GM21515 (cell line): ENCODE data around the gene PNPLA7.
A peak's percentile ranks its signal among the peaks of the same experiment; 100 is the strongest.
"Not testable (repeated sequence)": the region's sequence is repeated elsewhere in the genome, so short reads cannot be mapped to it uniquely, and the experiment has no call there.

Experiments
- ATAC-seq: cut with Tn5 transposase; IDR thresholded peaks from one replicate; pipeline ENCODE4 v1.9.1; 2021; ENCODE audit not compliant: unreplicated experiment

The PNPLA7 gene

GRCh38 chr9:137452761-137453642, 97.2 kb downstream of the PNPLA7 start:
- ATAC-seq, result no peak

GRCh38 chr9:137452006-137452760, 98.0 kb downstream of the PNPLA7 start:
- no peak for ATAC-seq

DNA sequence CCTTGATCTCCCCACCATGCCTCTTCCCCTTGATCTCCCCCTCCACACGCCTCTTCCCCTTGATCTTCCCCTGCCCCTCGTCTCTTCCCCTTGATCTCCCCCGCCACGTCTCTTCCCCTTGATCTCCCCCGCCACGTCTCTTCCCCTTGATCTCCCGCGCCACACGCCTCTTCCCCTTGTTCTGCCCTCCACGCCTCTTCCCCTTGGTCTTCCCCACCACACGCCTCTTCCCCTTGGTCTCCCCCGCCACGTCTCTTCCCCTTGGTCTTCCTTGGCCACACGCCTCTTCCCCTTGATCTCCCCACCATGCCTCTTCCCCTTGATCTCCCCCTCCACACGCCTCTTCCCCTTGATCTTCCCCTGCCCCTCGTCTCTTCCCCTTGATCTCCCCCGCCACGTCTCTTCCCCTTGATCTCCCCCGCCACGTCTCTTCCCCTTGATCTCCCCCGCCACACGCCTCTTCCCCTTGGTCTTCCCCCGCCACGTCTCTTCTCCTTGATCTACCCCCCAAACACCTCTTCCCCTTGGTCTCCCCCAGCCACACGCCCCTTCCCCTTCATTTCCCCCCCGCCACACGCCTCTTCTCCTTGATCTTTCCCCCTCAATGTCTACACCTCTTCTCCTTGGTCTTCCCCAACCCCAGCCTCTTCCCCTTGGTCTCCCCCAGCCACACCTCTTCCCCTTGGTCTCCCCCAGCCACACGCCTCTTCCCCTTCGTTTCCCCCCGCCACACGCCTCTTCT, 98.8 kb downstream of the PNPLA7 start:
- not testable (repeated sequence) for ATAC-seq

DNA sequence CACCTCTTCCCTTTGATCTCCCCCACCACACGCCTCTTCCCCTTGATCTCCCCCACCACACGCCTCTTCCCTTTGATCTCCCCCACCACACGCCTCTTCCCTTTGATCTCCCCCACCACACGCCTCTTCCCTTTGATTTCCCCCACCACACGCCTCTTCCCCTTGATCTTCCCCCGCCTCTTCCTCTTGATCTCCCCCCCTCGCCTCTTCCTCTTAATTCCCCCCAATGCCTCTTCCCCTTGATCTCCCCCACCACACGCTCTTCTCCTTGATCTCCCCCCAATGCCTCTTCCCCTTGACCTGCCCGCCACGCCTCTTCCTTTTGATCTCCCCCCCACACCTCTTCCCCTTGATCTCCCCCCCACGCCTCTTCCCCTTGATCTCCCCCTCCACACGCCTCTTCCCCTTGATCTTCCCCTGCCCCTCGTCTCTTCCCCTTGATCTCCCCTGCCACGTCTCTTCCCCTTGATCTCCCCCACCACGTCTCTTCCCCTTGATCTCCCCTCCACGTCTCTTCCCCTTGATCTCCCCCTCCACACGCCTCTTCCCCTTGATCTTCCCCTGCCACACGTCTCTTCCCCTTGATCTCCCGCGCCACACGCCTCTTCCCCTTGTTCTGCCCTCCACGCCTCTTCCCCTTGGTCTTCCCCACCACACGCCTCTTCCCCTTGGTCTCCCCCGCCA, 99.5 kb downstream of the PNPLA7 start:
- not testable (repeated sequence) for ATAC-seq

GRCh38 chr9:137449931-137450538, 100.2 kb downstream of the PNPLA7 start:
- ATAC-seq, result no peak

GRCh38 chr9:137449081-137449844, 100.9 kb downstream of the PNPLA7 start:
- ATAC-seq, result no peak

DNA sequence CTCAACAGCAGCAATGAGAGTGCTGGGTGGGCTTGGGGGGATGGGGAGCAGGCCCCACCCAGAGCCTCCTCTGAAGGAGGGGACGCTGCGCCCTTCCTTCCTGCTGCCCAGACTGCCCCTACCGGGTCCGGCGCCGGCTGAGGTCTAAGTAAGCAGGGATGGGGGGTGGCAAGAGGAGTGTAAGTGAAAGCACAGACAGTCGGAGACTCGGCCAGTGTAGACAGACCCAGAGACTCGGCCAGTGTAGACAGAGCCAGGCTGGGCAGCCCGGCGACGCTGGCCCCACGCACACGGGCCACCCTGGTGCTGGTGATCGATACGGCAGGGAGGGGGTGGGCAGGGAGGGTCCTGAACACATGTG, 101.6 kb downstream of the PNPLA7 start:
- no peak for ATAC-seq

DNA sequence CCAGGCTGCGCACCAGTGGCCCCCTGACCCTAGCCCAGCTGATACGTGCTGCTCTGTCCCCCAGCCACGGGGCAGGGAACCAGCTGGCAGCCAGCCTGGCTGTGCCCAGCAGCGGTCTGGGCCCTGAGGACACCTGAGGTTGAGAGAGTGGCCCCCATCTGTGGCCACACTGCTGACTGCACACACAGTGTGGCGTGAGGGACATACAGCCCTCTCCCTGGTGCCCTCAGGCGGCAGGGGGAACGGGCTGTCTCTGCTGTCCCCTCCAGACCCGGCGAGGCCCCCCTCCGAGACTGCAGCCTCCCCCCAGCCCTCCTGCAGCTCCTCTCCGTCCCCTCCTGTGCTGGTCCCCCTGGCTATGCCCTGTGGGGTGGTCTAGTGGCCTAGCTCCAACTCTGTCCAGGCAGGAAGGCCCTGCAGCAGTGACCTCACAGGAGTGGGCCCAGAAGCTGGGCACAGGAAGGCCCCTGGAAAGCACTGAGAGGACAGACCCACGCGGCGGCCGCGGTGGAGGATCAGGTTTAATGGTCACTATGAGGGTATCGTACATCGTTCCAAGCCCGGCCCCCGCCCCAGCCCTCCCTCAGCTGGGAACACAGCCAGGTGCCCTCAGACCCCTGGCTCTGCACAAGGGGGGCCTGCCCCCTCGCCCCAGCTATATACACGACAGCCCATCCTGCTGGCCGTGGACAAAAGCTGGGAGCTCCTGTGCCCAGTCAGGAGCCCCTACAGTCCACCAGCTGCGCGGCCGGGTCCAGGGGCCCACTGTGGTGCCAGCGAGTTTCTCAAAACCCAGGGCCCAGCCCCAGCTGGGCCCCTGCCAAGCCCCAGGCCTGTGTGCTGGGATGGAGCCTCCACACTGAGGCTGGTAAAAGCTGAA, 102.2 kb downstream of the PNPLA7 start:
- ATAC-seq, result no peak

- ATAC-seq, result no peak
These were observed 103.2 kb downstream of the PNPLA7 start for GRCh38 chr9:137446851-137447471.

- ATAC-seq, result no peak
These were observed 104.2 kb downstream of the PNPLA7 start for GRCh38 chr9:137445930-137446431.

DNA sequence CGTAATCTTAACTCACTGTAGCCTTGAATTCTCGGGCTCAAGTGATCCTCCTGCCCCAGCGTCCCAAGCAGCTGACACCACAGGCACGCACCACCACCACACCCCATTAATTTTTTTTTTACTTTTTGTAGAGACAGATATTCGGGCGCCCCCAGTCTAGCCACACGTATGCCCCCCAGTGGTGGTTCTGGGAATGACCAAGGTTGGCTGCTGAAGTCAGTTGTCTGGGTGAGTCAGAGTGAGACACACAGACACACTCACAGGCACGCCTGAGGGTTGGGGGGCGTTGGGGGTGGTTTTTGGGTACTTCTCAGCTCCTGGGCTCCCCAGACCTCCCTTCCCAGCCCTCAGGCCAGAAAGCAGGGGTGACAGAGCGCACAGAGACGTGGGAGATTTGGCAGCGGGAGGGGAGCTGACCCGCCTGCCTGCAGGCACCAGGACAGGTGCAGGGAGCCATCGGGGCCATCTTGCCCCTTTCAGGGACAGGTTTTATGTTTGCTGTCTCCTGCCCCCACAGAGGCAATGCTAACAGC, 104.9 kb downstream of the PNPLA7 start:
- ATAC-seq, result peak; percentile 51

DNA sequence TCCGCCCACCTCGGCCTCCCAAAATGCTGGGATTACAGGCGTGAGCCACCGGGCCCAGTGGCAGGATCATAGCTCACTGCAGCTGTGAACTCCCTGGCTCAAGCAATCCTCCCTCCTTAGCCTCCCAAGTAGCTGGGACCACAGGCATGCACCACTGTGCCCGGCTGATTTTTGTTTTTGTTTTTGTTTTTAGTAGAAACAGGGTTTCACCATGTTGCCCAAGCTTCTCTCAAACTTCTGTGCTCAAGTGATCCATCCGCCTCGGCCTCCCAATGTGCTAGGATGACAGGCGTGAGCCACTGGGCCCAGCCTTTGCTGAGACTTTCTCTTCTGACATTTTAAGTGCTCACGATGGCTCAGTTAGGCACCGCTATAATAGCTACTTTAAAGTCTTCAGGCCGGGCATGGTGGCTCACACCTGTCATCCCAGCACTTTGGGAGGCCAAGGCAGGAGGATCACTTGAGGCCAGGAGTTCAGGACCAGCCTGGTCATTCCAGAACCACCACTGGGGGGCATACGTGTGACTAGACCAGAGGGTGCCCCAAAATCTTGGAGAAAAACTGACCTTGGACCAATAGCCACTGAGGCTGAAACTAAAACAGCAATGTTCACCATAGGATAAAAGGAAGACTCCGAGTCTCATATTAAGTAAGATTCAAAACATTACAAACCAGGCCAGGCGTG, 106.0 kb downstream of the PNPLA7 start:
- no peak for ATAC-seq

- no peak for ATAC-seq
These were observed 108.3 kb downstream of the PNPLA7 start for GRCh38 chr9:137441935-137442321.

GRCh38 chr9:137441289-137441934, 108.8 kb downstream of the PNPLA7 start, which contains the start of gene ENTPD8:
TSS of gene ENTPD8 (minus strand) at chr9:137441357. CDS start at chr9:137438285, 3,072 bp downstream.
- ATAC-seq, result no peak

DNA sequence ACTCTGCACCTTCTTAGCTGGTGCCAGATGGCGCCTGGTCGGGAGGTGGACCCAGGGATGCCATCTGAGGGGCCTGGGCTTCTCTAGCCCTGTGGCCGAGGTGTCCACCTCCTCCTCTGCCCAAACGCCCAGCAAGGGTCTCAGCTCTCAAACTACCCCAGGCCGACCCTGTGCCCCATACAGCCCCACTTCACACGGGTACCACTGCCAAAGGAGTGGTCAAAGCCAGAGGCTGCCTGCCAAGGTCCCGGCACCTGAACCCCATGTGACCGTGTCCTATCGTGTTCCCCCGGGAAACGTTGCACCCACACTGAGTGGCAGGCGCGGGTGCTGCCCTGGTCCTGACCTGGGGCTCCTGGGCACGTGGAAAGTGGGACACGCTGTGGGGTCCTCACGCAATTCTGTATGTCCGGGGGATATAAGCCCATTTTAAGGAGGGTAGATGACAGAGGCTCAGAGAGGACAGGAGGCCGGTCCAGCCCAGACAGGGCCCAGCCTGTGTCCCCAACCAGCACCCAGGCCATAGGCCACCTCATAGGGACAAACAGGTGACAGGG, 111.0 kb downstream of the PNPLA7 start:
- ATAC-seq, result no peak

DNA sequence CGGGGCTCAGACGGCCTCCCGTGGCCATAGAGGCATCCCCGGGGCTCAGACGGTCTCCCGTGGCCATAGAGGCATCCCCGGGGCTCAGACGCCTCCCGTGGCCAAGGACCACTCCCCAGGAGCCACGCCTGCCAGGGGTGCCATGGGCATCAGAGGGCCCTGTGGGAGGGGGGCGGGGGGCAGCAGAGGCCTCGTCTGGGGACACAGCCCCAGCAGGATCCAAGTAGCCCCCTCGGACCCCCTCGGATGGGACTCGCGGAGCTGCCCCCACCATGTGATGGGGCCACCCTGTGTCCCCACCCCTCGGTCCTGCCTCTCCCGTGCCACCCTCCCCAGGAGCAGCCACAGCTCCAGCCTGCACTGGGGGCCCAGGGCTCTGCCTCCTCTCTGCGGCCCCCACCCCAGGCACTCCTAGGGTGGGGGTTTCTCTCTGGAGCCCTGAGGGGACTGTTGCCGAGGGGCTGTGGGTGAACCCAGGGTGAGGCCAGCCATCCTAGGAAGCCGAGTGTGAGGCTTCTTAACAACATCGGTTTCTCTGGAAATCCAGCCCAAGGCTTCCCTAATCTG, 111.5 kb downstream of the PNPLA7 start:
- ATAC-seq, result no peak
